ENCODE results near the gene DLG2. TPM values are rescaled to one million over a fixed set of nuclear protein-coding genes. Genes with fewer than 3 reads are reported as not detected.

Gene DLG2
- total and polyA plus RNA-seq, 11 donors: 2.4 to 13.9 (median 7.1) TPM

GRCh38 chr11:84300092-84300491 lies 1327.1 kb downstream of the DLG2 start:
- H3K27ac ChIP-seq: no peak overlapping the region
- intact Hi-C loops (cut with DNase I): no loop called here
- ATAC-seq (no peak), DNase-seq (no peak)
- H3K4me3 ChIP-seq: no peak overlapping the region
- H3K4me1 ChIP-seq: no peaks in the 10 kb centered on the region
- H3K27me3 ChIP-seq: no peaks in the 10 kb centered on the region
- H3K9me3 ChIP-seq: peaks cover 0 to 7% (median 0%) of the 10 kb centered on the region in 12 donors
- 43 to 67% (median 51%) methylated on average over 1 of the region's 1 CpG for WGBS, 4 donors
- no peak for TF ChIP-seq CTCF (IDR thresholded peaks at IDR 0.05)
- TF ChIP-seq POLR2A (IDR thresholded peaks at IDR 0.05): no peak
- H3K36me3 ChIP-seq: no peaks in the 10 kb centered on the region

- no peaks in the 10 kb centered on the region for H3K27me3 ChIP-seq
- H3K4me3 ChIP-seq: no peak overlapping the region
- no peaks in the 10 kb centered on the region for H3K4me1 ChIP-seq
- H3K27ac ChIP-seq: no peak overlapping the region
- ATAC-seq (no peak), DNase-seq (no peak)
- peaks cover 0 to 7% (median 0%) of the 10 kb centered on the region in 12 donors for H3K9me3 ChIP-seq
- 91 to 96% (median 93%) methylated on average over 2 of the region's 2 CpGs for WGBS, 4 donors
- intact Hi-C loops (cut with DNase I): no loop called here
- no peak for TF ChIP-seq CTCF (IDR thresholded peaks at IDR 0.05)
- TF ChIP-seq POLR2A (IDR thresholded peaks at IDR 0.05): no peak
- no peaks in the 10 kb centered on the region for H3K36me3 ChIP-seq
These were observed 1329.6 kb downstream of the DLG2 start for GRCh38 chr11:84297570-84297969.

GRCh38 chr11:84295815-84296214 lies 1331.3 kb downstream of the DLG2 start:
- intact Hi-C loops (cut with DNase I): no loop called here
- H3K9me3 ChIP-seq: no peaks in the 10 kb centered on the region
- DNase-seq: no peak
- WGBS, 4 donors: 78 to 82% (median 80%) methylated on average over 4 of the region's 4 CpGs
- H3K36me3 ChIP-seq: no peaks in the 10 kb centered on the region
- H3K4me3 ChIP-seq: no peak overlapping the region
- H3K4me1 ChIP-seq: no peaks in the 10 kb centered on the region
- no peaks in the 10 kb centered on the region for H3K27me3 ChIP-seq
- no peak for TF ChIP-seq POLR2A (IDR thresholded peaks at IDR 0.05)
- TF ChIP-seq CTCF (IDR thresholded peaks at IDR 0.05): no peak
- no peak overlapping the region for H3K27ac ChIP-seq
- ATAC-seq: no peak

- ATAC-seq (no peak), DNase-seq (no peak)
- no peak overlapping the region for H3K27ac ChIP-seq
- H3K27me3 ChIP-seq: no peaks in the 10 kb centered on the region
- 78 to 88% (median 84%) methylated on average over 2 of the region's 2 CpGs for WGBS, 4 donors
- no peaks in the 10 kb centered on the region for H3K36me3 ChIP-seq
- TF ChIP-seq POLR2A (IDR thresholded peaks at IDR 0.05): no peak
- H3K4me3 ChIP-seq: no peak overlapping the region
- intact Hi-C loops (cut with DNase I): no loop called here
- no peaks in the 10 kb centered on the region for H3K9me3 ChIP-seq
- H3K4me1 ChIP-seq: no peaks in the 10 kb centered on the region
These were observed 1334.2 kb downstream of the DLG2 start for GRCh38 chr11:84292955-84293354.

GRCh38 chr11:84292006-84292405 lies 1335.1 kb downstream of the DLG2 start:
- intact Hi-C loops (cut with DNase I): no loop called here
- Histone ChIP-seq H3K4me3 (no peak overlapping the region), H3K9me3 (no peaks in the 10 kb centered on the region), H3K27ac (no peak overlapping the region), H3K4me1 (no peaks in the 10 kb centered on the region), H3K27me3 (no peaks in the 10 kb centered on the region), H3K36me3 (no peaks in the 10 kb centered on the region)
- ATAC-seq: no peak
- no peak for TF ChIP-seq POLR2A (IDR thresholded peaks at IDR 0.05)
- TF ChIP-seq CTCF (IDR thresholded peaks at IDR 0.05): no peak
- 56 to 61% (median 59%) methylated on average over 4 of the region's 4 CpGs for WGBS, 4 donors
- DNase-seq: no peak
